Measurements from ENCODE around the gene TMEM107. TPM values are rescaled to one million over a fixed set of nuclear protein-coding genes. Genes with fewer than 3 reads are reported as not detected.

TMEM107 gene
- total RNA-seq, 4 donors from 2014 or later, result 11.2 to 18.8 (median 15.5) TPM

- Histone ChIP-seq H3K27ac (peak overlapping the region; percentile 32 to 100 (median 98)), H3K9me3 (no peaks in the 10 kb centered on the region), H3K36me3 (peaks cover 0 to 25% of the 10 kb centered on the region in 2 donors), H3K4me3 (peak overlapping the region in 1 of 2 donors; percentile 87), H3K27me3 (no peaks in the 10 kb centered on the region), H3K4me1 (peaks cover 9 to 78% (median 43%) of the 10 kb centered on the region in 3 donors)
- WGBS, 2 donors (ENCODE audit: low coverage in 1 of 2), result 36% methylated on average over 5 of the region's 5 CpGs; no CpG with 5 or more reads in 1 of the 2 donors
- TF ChIP-seq CTCF (IDR thresholded peaks at IDR 0.05) (no peak), POLR2AphosphoS5 (IDR thresholded peaks at IDR 0.05) (no peak), EP300 (IDR thresholded peaks at IDR 0.05) (no peak), POLR2A (IDR thresholded peaks at IDR 0.05) (no peak)
- ATAC-seq, result no peak
Observed at GRCh38 chr17:8160741-8161221, 15.4 kb downstream of the TMEM107 start.

- peak overlapping the region in 1 of 2 donors; percentile 87 for H3K4me3 ChIP-seq
- peaks cover 0 to 25% of the 10 kb centered on the region in 2 donors for H3K36me3 ChIP-seq
- peak overlapping the region; percentile 32 to 100 (median 98) for H3K27ac ChIP-seq
- H3K27me3 ChIP-seq, result no peaks in the 10 kb centered on the region
- WGBS, 2 donors (ENCODE audit: low coverage in 1 of 2), result 28 to 55% methylated on average over 3 of the region's 4 CpGs
- ATAC-seq, result no peak
- no peak for TF ChIP-seq EP300 (IDR thresholded peaks at IDR 0.05)
- H3K9me3 ChIP-seq, result no peaks in the 10 kb centered on the region
- peaks cover 9 to 78% (median 43%) of the 10 kb centered on the region in 3 donors for H3K4me1 ChIP-seq
Observed at GRCh38 chr17:8160224-8160577, 16.0 kb downstream of the TMEM107 start.

GRCh38 chr17:8159459-8160223 lies 16.5 kb downstream of the TMEM107 start:
- no peaks in the 10 kb centered on the region for H3K27me3 ChIP-seq
- no peak for ATAC-seq
- no peak overlapping the region for H3K4me3 ChIP-seq
- no peak for TF ChIP-seq POLR2AphosphoS5 (IDR thresholded peaks at IDR 0.05)
- TF ChIP-seq POLR2A (IDR thresholded peaks at IDR 0.05), result no peak
- no peak for TF ChIP-seq EP300 (IDR thresholded peaks at IDR 0.05)
- TF ChIP-seq CTCF (IDR thresholded peaks at IDR 0.05), result no peak
- peaks cover 0 to 25% of the 10 kb centered on the region in 2 donors for H3K36me3 ChIP-seq
- peak overlapping the region; percentile 19 to 99 (median 80) for H3K27ac ChIP-seq
- peaks cover 9 to 72% (median 43%) of the 10 kb centered on the region in 3 donors for H3K4me1 ChIP-seq
- H3K9me3 ChIP-seq, result no peaks in the 10 kb centered on the region
- WGBS, 2 donors (ENCODE audit: low coverage in 1 of 2), result 56 to 77% methylated on average over 3 of the region's 4 CpGs

- no peaks in the 10 kb centered on the region for H3K9me3 ChIP-seq
- no peak for ATAC-seq
- WGBS, 2 donors (ENCODE audit: low coverage in 1 of 2), result 24 to 50% methylated on average over 2 to 3 of the region's 3 CpGs
- H3K27me3 ChIP-seq, result no peaks in the 10 kb centered on the region
- TF ChIP-seq CTCF (IDR thresholded peaks at IDR 0.05) (peak in 1 of 4 experiments; percentile 5), POLR2AphosphoS5 (IDR thresholded peaks at IDR 0.05) (no peak), POLR2A (IDR thresholded peaks at IDR 0.05) (no peak), EP300 (IDR thresholded peaks at IDR 0.05) (no peak)
- H3K27ac ChIP-seq, result peak overlapping the region; percentile 19 to 99 (median 80)
- peaks cover 0 to 25% of the 10 kb centered on the region in 2 donors for H3K36me3 ChIP-seq
- no peak overlapping the region for H3K4me3 ChIP-seq
- peaks cover 7 to 66% (median 36%) of the 10 kb centered on the region in 3 donors for H3K4me1 ChIP-seq
Observed at GRCh38 chr17:8159032-8159400, 17.2 kb downstream of the TMEM107 start.

GRCh38 chr17:8158267-8159031 lies 17.7 kb downstream of the TMEM107 start:
- peak overlapping the region; percentile 97 to 99 (median 98) for H3K27ac ChIP-seq
- ATAC-seq, result no peak
- peaks cover 3 to 64% (median 31%) of the 10 kb centered on the region in 3 donors for H3K4me1 ChIP-seq
- no peak overlapping the region for H3K4me3 ChIP-seq
- H3K9me3 ChIP-seq, result no peaks in the 10 kb centered on the region
- 21 to 27% methylated on average over 4 to 11 of the region's 20 CpGs for WGBS, 2 donors (ENCODE audit: low coverage in 1 of 2)
- TF ChIP-seq CTCF (IDR thresholded peaks at IDR 0.05) (peak in 3 of 4 experiments; percentile 93 to 96 (median 95)), POLR2A (IDR thresholded peaks at IDR 0.05) (no peak), POLR2AphosphoS5 (IDR thresholded peaks at IDR 0.05) (peak; percentile 60), EP300 (IDR thresholded peaks at IDR 0.05) (no peak)
- peaks cover 0 to 25% of the 10 kb centered on the region in 2 donors for H3K36me3 ChIP-seq
- H3K27me3 ChIP-seq, result no peaks in the 10 kb centered on the region
